GM23338 (cell line): ENCODE data around the gene PCBP3. TPM values are rescaled to one million over a fixed set of nuclear protein-coding genes. Genes with fewer than 3 reads are reported as not detected.

Experiments used
- ATAC-seq: fragments of 200-7000 bp; cut with Tn5 transposase; 3 replicates; pipeline ENCODE4 v1.9.1; 2020
- DNase-seq: peaks from one replicate; pipeline ENCODE4 v3.0.0-alpha.2; 2015; ENCODE audit warnings: low spot score
- H2AFZ ChIP-seq: fragments of 200-600 bp; sonication (generic); 2 replicates; pipeline ENCODE4 v1.8.0; 2016; ENCODE audit warnings: antibody characterized with exemption, mild to moderate bottlenecking, moderate library complexity
- H3F3A ChIP-seq: fragments of 200-600 bp; sonication (generic); replicated peaks from 2 replicates; pipeline ENCODE4 v1.8.0; 2017; ENCODE audit warnings: antibody characterized with exemption, mixed run types, low read depth
- H3K27ac ChIP-seq: fragments of 200-600 bp; sonication (generic); 2 replicates; pipeline ENCODE4 v1.6.1; 2016; ENCODE audit warnings: low read depth
- H3K27me3 ChIP-seq: fragments of 200-600 bp; sonication (generic); 2 replicates; pipeline ENCODE4 v1.8.0; 2016; ENCODE audit warnings: mild to moderate bottlenecking, mixed run types, moderate library complexity; ENCODE audit not compliant: insufficient read depth
- H3K36me3 ChIP-seq: fragments of 200-600 bp; sonication (generic); 2 replicates; pipeline ENCODE4 v1.8.0; 2016; ENCODE audit warnings: mild to moderate bottlenecking; ENCODE audit not compliant: insufficient read depth
- H3K4me1 ChIP-seq: fragments of 200-600 bp; sonication (generic); 2 replicates; pipeline ENCODE4 v1.8.0; 2016; ENCODE audit warnings: mild to moderate bottlenecking, moderate library complexity; ENCODE audit not compliant: insufficient read depth
- H3K4me2 ChIP-seq: fragments of 200-600 bp; sonication (generic); 2 replicates; pipeline ENCODE4 v1.7.1; 2017; ENCODE audit warnings: mixed run types
- H3K4me3 ChIP-seq: fragments of 200-600 bp; sonication (generic); 2 replicates; pipeline ENCODE4 v1.6.1; 2016; ENCODE audit warnings: mixed run types
- H3K79me2 ChIP-seq: fragments of 200-600 bp; sonication (generic); replicated peaks from 2 replicates; pipeline ENCODE4 v1.8.0; 2017; ENCODE audit warnings: mild to moderate bottlenecking; ENCODE audit not compliant: insufficient read depth
- H3K9me2 ChIP-seq: fragments of 200-600 bp; sonication (generic); 2 replicates; pipeline ENCODE4 v1.8.0; 2017; ENCODE audit not compliant: insufficient read depth
- H4K20me1 ChIP-seq: fragments of 200-600 bp; sonication (generic); replicated peaks from 2 replicates; pipeline ENCODE4 v1.8.0; 2017; ENCODE audit warnings: mild to moderate bottlenecking; ENCODE audit not compliant: insufficient read depth
- H3K27ac Mint-ChIP-seq: 2 replicates; pipeline ENCODE4 v1.8.0; 2020; ENCODE audit warnings: inconsistent platforms, mild to moderate bottlenecking, moderate library complexity, mixed read lengths
- H3K27me3 Mint-ChIP-seq: 3 replicates; pipeline ENCODE4 v1.8.0; 2022; ENCODE audit warnings: low read depth, mild to moderate bottlenecking, moderate library complexity, mixed read lengths, inconsistent platforms; ENCODE audit not compliant: insufficient read depth, poor library complexity
- H3K36me3 Mint-ChIP-seq: 3 replicates; pipeline ENCODE4 v1.8.0; 2021; ENCODE audit warnings: low read depth, mild to moderate bottlenecking, inconsistent platforms, moderate library complexity, mixed read lengths
- H3K4me1 Mint-ChIP-seq: 3 replicates; pipeline ENCODE4 v1.8.0; 2020; ENCODE audit warnings: mild to moderate bottlenecking, inconsistent platforms, mixed read lengths
- H3K4me3 Mint-ChIP-seq: 3 replicates; pipeline ENCODE4 v1.8.0; 2021; ENCODE audit warnings: moderate library complexity, mild to moderate bottlenecking, inconsistent platforms, mixed read lengths
- H3K9me3 Mint-ChIP-seq: 3 replicates; pipeline ENCODE4 v1.8.0; 2020; ENCODE audit warnings: moderate library complexity, mild to moderate bottlenecking, inconsistent platforms, mixed read lengths
- CREB1 ChIP-seq: fragments of 250-450 bp; sonication (Bioruptor Pico); IDR thresholded peaks from 2 replicates; pipeline ENCODE4 v1.5.0; 2020; ENCODE audit warnings: low read depth, mild to moderate bottlenecking, moderate library complexity
- EZH2 ChIP-seq: fragments of 200-600 bp; sonication (generic); IDR thresholded peaks from one replicate; pipeline ENCODE4 v1.8.0; 2017; ENCODE audit warnings: antibody characterized with exemption, mild to moderate bottlenecking, low read depth; ENCODE audit not compliant: unreplicated experiment
- EZH2phosphoT487 ChIP-seq: fragments of 200-600 bp; sonication (generic); IDR thresholded peaks from one replicate; pipeline ENCODE4 v1.8.1; 2018; ENCODE audit warnings: antibody characterized with exemption; ENCODE audit not compliant: unreplicated experiment
- JUNB ChIP-seq: IDR thresholded peaks from one replicate; pipeline ENCODE4 v1.6.1; 2016; ENCODE audit warnings: antibody characterized with exemption; ENCODE audit not compliant: unreplicated experiment
- NANOG ChIP-seq: IDR thresholded peaks from 2 replicates; pipeline ENCODE4 v1.6.1; 2016; ENCODE audit warnings: antibody characterized with exemption, borderline replicate concordance
- POLR2AphosphoS5 ChIP-seq: IDR thresholded peaks from 2 replicates; pipeline ENCODE4 v1.6.1; 2016; ENCODE audit warnings: antibody characterized with exemption, low read depth
- STAT1 ChIP-seq: IDR thresholded peaks from one replicate; pipeline ENCODE4 v1.6.1; 2016; ENCODE audit warnings: antibody characterized with exemption; ENCODE audit not compliant: unreplicated experiment
- ZNF114 ChIP-seq: fragments of 250-450 bp; sonication (Bioruptor Pico); IDR thresholded peaks from 2 replicates; pipeline ENCODE4 v1.5.0; 2020; ENCODE audit warnings: mild to moderate bottlenecking, moderate library complexity
- ZNF331 ChIP-seq: fragments of 250-450 bp; sonication (Bioruptor Pico); IDR thresholded peaks from 2 replicates; pipeline ENCODE4 v1.5.0; 2020; ENCODE audit warnings: low read depth, mild to moderate bottlenecking, moderate library complexity
- polyA plus RNA-seq: library from polyadenylated mRNA; unstranded; fragments of >200 nt; fragmentation: Nextera tagmentation; extraction: Ambion mirVana; gene quantifications from 2 replicates; pipeline ENCODE4 v1.2.1, GENCODE V29; 2016
- total RNA-seq: library from RNA; depleted of rRNA; stranded (reverse); fragments of >200 nt; shearing (Covaris generic); gene quantifications from 2 replicates; pipeline ENCODE4 v1.2.3, GENCODE V29; 2014
- TF ChIP-seq, protein P1 (sequence below): IDR thresholded peaks from one replicate; pipeline ENCODE4 v1.6.1; 2018; ENCODE audit warnings: antibody characterized with exemption; ENCODE audit not compliant: unreplicated experiment
- TF ChIP-seq, protein P2 (sequence below): fragments of 250-450 bp; sonication (Bioruptor Pico); IDR thresholded peaks from 2 replicates; pipeline ENCODE4 v1.5.0; 2020; ENCODE audit warnings: mild to moderate bottlenecking, moderate library complexity
- TF ChIP-seq, protein P3 (sequence below): IDR thresholded peaks from 2 replicates; pipeline ENCODE4 v1.6.1; 2016; ENCODE audit warnings: antibody characterized with exemption
- TF ChIP-seq, protein P4 (sequence below), 2 experiments: fragments of 200-600 bp in 1 of 2; sonication (generic) in 1 of 2; conservative IDR thresholded peaks; 2 replicates each; pipeline versions ENCODE4 v1.5.1 to v1.6.1; 2016 to 2017; ENCODE audit warnings: antibody characterized with exemption in 2 of 2, low read depth in 2 of 2, mild to moderate bottlenecking in 2 of 2, moderate library complexity in 1 of 2

PCBP3 gene
- total and polyA plus RNA-seq, 2 experiments from 2014 or later, result 7.1 to 9.1 TPM

DNA sequence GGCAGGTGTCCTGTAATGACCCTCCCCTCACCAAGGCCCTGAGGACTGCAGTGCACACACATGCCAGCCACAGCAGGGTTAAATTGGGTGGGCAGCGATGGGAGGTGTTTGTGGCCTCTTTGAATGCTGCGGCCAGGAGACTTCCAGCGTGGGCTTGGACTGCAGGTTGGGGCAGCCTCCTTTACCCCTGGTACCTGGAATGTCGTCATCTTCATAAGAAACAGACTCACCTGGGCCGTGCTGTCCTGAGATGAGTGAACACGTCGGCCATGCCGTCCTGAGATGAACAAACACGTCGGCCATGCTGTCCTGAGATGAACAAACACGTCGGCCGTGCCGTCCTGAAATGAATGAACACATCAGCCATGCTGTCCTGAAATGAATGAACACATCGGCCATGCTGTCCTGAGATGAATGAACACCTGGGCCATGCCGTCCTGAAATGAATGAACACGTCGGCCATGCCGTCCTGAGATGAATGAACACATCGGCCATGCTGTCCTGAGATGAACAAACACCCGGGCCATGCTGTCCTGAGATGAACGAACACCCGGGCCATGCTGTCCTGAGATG is 288.0 kb downstream of the PCBP3 start:
- Histone ChIP-seq H3K27ac (no peak overlapping the region), H4K20me1 (no peaks in the 10 kb centered on the region), H3K27me3 (no peaks in the 10 kb centered on the region), H3K4me3 (no peak overlapping the region), H3K79me2 (no peaks in the 10 kb centered on the region), H3K36me3 (no peaks in the 10 kb centered on the region), H3K4me2 (no peak overlapping the region), H3K9me2 (no peaks in the 10 kb centered on the region), H2AFZ (no peak overlapping the region), H3F3A (no peaks in the 10 kb centered on the region), H3K4me1 (no peaks in the 10 kb centered on the region)
- no peak overlapping the region for H3K4me3 Mint-ChIP-seq
- H3K27me3 Mint-ChIP-seq, result peaks cover 4% of the 10 kb centered on the region
- no peak overlapping the region for H3K27ac Mint-ChIP-seq
- H3K4me1 Mint-ChIP-seq, result no peaks in the 10 kb centered on the region; the same call in 2 of the 3 replicates
- H3K9me3 Mint-ChIP-seq, result peaks cover 29% of the 10 kb centered on the region
- ATAC-seq (no peak), DNase-seq (no peak)
- peaks cover 14% of the 10 kb centered on the region for H3K36me3 Mint-ChIP-seq
- no peak for TF ChIP-seq CREB1 (CRISPR knock-in tag)
- TF ChIP-seq ZNF114 (CRISPR knock-in tag), result no peak
- no peak for TF ChIP-seq EZH2
- TF ChIP-seq, protein P1, sequence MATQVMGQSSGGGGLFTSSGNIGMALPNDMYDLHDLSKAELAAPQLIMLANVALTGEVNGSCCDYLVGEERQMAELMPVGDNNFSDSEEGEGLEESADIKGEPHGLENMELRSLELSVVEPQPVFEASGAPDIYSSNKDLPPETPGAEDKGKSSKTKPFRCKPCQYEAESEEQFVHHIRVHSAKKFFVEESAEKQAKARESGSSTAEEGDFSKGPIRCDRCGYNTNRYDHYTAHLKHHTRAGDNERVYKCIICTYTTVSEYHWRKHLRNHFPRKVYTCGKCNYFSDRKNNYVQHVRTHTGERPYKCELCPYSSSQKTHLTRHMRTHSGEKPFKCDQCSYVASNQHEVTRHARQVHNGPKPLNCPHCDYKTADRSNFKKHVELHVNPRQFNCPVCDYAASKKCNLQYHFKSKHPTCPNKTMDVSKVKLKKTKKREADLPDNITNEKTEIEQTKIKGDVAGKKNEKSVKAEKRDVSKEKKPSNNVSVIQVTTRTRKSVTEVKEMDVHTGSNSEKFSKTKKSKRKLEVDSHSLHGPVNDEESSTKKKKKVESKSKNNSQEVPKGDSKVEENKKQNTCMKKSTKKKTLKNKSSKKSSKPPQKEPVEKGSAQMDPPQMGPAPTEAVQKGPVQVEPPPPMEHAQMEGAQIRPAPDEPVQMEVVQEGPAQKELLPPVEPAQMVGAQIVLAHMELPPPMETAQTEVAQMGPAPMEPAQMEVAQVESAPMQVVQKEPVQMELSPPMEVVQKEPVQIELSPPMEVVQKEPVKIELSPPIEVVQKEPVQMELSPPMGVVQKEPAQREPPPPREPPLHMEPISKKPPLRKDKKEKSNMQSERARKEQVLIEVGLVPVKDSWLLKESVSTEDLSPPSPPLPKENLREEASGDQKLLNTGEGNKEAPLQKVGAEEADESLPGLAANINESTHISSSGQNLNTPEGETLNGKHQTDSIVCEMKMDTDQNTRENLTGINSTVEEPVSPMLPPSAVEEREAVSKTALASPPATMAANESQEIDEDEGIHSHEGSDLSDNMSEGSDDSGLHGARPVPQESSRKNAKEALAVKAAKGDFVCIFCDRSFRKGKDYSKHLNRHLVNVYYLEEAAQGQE, result no peak
- TF ChIP-seq, protein P2, sequence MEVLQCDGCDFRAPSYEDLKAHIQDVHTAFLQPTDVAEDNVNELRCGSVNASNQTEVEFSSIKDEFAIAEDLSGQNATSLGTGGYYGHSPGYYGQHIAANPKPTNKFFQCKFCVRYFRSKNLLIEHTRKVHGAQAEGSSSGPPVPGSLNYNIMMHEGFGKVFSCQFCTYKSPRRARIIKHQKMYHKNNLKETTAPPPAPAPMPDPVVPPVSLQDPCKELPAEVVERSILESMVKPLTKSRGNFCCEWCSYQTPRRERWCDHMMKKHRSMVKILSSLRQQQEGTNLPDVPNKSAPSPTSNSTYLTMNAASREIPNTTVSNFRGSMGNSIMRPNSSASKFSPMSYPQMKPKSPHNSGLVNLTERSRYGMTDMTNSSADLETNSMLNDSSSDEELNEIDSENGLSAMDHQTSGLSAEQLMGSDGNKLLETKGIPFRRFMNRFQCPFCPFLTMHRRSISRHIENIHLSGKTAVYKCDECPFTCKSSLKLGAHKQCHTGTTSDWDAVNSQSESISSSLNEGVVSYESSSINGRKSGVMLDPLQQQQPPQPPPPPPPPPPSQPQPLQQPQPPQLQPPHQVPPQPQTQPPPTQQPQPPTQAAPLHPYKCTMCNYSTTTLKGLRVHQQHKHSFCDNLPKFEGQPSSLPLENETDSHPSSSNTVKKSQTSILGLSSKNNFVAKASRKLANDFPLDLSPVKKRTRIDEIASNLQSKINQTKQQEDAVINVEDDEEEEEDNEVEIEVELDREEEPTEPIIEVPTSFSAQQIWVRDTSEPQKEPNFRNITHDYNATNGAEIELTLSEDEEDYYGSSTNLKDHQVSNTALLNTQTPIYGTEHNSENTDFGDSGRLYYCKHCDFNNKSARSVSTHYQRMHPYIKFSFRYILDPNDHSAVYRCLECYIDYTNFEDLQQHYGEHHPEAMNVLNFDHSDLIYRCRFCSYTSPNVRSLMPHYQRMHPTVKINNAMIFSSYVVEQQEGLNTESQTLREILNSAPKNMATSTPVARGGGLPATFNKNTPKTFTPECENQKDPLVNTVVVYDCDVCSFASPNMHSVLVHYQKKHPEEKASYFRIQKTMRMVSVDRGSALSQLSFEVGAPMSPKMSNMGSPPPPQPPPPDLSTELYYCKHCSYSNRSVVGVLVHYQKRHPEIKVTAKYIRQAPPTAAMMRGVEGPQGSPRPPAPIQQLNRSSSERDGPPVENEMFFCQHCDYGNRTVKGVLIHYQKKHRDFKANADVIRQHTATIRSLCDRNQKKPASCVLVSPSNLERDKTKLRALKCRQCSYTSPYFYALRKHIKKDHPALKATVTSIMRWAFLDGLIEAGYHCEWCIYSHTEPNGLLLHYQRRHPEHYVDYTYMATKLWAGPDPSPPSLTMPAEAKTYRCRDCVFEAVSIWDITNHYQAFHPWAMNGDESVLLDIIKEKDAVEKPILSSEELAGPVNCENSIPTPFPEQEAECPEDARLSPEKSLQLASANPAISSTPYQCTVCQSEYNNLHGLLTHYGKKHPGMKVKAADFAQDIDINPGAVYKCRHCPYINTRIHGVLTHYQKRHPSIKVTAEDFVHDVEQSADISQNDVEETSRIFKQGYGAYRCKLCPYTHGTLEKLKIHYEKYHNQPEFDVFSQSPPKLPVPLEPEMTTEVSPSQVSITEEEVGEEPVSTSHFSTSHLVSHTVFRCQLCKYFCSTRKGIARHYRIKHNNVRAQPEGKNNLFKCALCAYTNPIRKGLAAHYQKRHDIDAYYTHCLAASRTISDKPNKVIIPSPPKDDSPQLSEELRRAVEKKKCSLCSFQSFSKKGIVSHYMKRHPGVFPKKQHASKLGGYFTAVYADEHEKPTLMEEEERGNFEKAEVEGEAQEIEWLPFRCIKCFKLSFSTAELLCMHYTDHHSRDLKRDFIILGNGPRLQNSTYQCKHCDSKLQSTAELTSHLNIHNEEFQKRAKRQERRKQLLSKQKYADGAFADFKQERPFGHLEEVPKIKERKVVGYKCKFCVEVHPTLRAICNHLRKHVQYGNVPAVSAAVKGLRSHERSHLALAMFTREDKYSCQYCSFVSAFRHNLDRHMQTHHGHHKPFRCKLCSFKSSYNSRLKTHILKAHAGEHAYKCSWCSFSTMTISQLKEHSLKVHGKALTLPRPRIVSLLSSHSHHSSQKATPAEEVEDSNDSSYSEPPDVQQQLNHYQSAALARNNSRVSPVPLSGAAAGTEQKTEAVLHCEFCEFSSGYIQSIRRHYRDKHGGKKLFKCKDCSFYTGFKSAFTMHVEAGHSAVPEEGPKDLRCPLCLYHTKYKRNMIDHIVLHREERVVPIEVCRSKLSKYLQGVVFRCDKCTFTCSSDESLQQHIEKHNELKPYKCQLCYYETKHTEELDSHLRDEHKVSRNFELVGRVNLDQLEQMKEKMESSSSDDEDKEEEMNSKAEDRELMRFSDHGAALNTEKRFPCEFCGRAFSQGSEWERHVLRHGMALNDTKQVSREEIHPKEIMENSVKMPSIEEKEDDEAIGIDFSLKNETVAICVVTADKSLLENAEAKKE, result no peak
- no peak for TF ChIP-seq STAT1
- TF ChIP-seq, protein P3, sequence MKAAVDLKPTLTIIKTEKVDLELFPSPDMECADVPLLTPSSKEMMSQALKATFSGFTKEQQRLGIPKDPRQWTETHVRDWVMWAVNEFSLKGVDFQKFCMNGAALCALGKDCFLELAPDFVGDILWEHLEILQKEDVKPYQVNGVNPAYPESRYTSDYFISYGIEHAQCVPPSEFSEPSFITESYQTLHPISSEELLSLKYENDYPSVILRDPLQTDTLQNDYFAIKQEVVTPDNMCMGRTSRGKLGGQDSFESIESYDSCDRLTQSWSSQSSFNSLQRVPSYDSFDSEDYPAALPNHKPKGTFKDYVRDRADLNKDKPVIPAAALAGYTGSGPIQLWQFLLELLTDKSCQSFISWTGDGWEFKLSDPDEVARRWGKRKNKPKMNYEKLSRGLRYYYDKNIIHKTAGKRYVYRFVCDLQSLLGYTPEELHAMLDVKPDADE, result no peak
- TF ChIP-seq EZH2phosphoT487, result no peak
- no peak for TF ChIP-seq ZNF331
- TF ChIP-seq POLR2AphosphoS5, result no peak
- TF ChIP-seq, protein P4, sequence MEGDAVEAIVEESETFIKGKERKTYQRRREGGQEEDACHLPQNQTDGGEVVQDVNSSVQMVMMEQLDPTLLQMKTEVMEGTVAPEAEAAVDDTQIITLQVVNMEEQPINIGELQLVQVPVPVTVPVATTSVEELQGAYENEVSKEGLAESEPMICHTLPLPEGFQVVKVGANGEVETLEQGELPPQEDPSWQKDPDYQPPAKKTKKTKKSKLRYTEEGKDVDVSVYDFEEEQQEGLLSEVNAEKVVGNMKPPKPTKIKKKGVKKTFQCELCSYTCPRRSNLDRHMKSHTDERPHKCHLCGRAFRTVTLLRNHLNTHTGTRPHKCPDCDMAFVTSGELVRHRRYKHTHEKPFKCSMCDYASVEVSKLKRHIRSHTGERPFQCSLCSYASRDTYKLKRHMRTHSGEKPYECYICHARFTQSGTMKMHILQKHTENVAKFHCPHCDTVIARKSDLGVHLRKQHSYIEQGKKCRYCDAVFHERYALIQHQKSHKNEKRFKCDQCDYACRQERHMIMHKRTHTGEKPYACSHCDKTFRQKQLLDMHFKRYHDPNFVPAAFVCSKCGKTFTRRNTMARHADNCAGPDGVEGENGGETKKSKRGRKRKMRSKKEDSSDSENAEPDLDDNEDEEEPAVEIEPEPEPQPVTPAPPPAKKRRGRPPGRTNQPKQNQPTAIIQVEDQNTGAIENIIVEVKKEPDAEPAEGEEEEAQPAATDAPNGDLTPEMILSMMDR (conservative IDR thresholded peaks at IDR 0.05; ENCODE audit: low read depth in 2 of 2), result no peak
- TF ChIP-seq JUNB, result no peak
- no peak for TF ChIP-seq NANOG
